Endothelial cell (in vitro differentiated cells): Measurements from ENCODE around the gene IL18R1. TPM values are rescaled to one million over a fixed set of nuclear protein-coding genes. Genes with fewer than 3 reads are reported as not detected.

Experiments used
- DNase-seq: peaks from one replicate; pipeline ENCODE4 v3.0.0; 2021; ENCODE audit warnings: low spot score
- H3K27ac Mint-ChIP-seq: one replicate; pipeline ENCODE4 v1.8.0; 2021; ENCODE audit warnings: mixed read lengths, inconsistent platforms; ENCODE audit not compliant: unreplicated experiment
- H3K27me3 Mint-ChIP-seq: one replicate; pipeline ENCODE4 v1.8.0; 2021; ENCODE audit warnings: mild to moderate bottlenecking, moderate library complexity, mixed read lengths, inconsistent platforms; ENCODE audit not compliant: unreplicated experiment
- H3K36me3 Mint-ChIP-seq: one replicate; pipeline ENCODE4 v1.8.0; 2021; ENCODE audit warnings: mild to moderate bottlenecking, low read depth, mixed read lengths, inconsistent platforms; ENCODE audit not compliant: unreplicated experiment
- H3K4me1 Mint-ChIP-seq: one replicate; pipeline ENCODE4 v1.8.0; 2021; ENCODE audit warnings: mild to moderate bottlenecking, mixed read lengths, inconsistent platforms; ENCODE audit not compliant: unreplicated experiment
- H3K4me3 Mint-ChIP-seq: one replicate; pipeline ENCODE4 v1.8.0; 2021; ENCODE audit warnings: mild to moderate bottlenecking, mixed read lengths, inconsistent platforms; ENCODE audit not compliant: unreplicated experiment
- H3K9me3 Mint-ChIP-seq: one replicate; pipeline ENCODE4 v1.8.0; 2021; ENCODE audit warnings: mixed read lengths, inconsistent platforms; ENCODE audit not compliant: unreplicated experiment
- total RNA-seq: library from RNA; stranded (reverse); fragmentation: NEBNext Ultra II Directional; extraction: Animal tissue kit (Norgen Biotek cat#: 25700); gene quantifications from one replicate; pipeline ENCODE4 v1.2.1, GENCODE V29; 2021; ENCODE audit not compliant: unreplicated experiment
- TF ChIP-seq, protein P1 (sequence below): fragments of 200-600 bp; sonication (generic); IDR thresholded peaks from one replicate; pipeline ENCODE4 v1.5.0; 2021; ENCODE audit warnings: antibody characterized with exemption; ENCODE audit not compliant: unreplicated experiment

The IL18R1 gene
- total RNA-seq, 1 donor from 2014 or later: 0.51 TPM

DNA sequence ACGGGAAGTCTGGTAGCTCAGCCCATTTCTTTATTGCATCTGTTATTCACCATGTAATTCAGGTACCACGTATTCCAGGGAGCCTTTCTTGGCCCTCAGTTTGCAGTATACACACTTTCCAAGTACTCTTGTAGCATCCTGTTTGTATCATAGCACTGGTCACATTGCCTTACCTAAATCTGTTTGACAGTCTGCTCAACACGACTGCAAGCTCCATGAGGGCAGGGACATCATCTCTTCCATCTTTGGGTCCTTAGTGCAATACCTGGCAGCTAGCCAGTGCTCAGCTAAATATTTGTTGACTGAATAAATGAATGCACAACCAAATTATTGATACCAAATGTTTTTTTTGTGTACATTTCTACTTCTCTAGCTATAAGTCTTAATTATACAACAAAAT lies 11.2 kb upstream of the IL18R1 start:
- Mint-ChIP-seq H3K9me3 (no peaks in the 10 kb centered on the region), H3K27ac (no peak overlapping the region), H3K27me3 (no peaks in the 10 kb centered on the region), H3K36me3 (no peaks in the 10 kb centered on the region), H3K4me1 (no peaks in the 10 kb centered on the region), H3K4me3 (no peak overlapping the region)
- DNase-seq: no peak
- TF ChIP-seq, protein P1, sequence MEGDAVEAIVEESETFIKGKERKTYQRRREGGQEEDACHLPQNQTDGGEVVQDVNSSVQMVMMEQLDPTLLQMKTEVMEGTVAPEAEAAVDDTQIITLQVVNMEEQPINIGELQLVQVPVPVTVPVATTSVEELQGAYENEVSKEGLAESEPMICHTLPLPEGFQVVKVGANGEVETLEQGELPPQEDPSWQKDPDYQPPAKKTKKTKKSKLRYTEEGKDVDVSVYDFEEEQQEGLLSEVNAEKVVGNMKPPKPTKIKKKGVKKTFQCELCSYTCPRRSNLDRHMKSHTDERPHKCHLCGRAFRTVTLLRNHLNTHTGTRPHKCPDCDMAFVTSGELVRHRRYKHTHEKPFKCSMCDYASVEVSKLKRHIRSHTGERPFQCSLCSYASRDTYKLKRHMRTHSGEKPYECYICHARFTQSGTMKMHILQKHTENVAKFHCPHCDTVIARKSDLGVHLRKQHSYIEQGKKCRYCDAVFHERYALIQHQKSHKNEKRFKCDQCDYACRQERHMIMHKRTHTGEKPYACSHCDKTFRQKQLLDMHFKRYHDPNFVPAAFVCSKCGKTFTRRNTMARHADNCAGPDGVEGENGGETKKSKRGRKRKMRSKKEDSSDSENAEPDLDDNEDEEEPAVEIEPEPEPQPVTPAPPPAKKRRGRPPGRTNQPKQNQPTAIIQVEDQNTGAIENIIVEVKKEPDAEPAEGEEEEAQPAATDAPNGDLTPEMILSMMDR: no peak

DNA sequence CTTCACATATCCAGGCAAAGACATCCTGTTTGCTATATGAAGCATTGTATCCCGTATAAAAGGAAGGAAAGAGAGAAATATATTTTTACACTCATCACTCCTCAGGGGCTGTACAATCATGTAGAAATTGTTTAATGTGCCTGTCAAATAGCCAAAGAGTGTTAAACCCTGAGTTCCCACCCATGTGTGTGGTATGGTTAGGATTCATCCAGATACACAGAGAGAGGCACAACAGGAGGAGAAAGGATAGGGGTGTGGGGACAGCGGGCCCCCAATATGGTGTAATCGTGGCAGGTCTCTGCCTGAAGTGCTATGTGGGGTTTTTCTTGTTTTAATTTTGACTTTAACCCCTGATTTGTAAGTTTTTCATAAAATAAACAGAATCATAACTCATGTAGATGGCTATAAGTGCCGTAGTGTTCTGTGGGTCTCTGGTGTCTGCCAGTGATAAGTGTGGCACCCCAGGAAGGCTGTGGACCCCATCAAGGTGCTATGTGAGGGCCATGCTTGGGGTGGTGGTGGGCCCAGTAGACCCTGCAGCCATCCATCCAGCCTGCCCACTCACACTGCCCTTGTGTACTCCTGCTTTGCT lies 10.2 kb upstream of the IL18R1 start:
- Mint-ChIP-seq H3K27ac (no peak overlapping the region), H3K4me3 (no peak overlapping the region), H3K27me3 (no peaks in the 10 kb centered on the region), H3K9me3 (no peaks in the 10 kb centered on the region), H3K36me3 (no peaks in the 10 kb centered on the region), H3K4me1 (no peaks in the 10 kb centered on the region)
- no peak for DNase-seq
- TF ChIP-seq, protein P1: no peak

DNA sequence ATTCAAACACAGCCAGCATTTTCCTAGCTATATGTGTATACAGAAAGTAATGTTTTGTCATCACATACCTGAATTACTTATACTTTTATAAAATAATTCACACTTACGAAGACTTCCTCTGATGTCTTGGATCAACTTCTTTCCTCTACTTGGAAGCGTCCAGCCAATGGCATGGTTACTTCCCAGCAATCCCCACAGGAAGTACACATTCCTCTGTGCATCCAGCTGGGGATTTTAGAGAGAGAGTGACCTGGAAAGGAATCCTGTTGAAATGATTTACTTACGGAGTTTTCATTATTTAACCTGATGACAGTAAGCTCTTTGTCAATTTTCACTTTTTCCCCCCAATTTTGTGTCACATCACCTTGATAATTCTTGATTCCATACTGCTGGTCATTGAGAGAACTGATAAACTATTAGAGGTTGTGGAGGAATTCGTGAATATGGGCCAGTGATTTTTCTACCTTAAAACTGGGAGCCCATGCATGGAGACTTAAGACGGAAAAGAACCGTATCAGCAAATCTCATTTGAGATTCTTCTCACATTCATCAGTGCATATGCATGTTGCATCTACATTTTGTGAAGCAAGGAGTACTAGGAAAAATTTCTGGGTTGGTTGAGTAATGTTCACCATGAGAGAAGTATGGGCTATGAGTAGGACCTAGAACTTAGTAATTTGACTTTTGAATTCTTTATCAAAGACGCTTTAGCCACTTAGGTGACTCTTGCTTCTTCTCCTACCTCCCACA lies 9.0 kb upstream of the IL18R1 start:
- Mint-ChIP-seq H3K27me3 (no peaks in the 10 kb centered on the region), H3K4me3 (no peak overlapping the region), H3K9me3 (no peaks in the 10 kb centered on the region), H3K4me1 (no peaks in the 10 kb centered on the region), H3K36me3 (no peaks in the 10 kb centered on the region), H3K27ac (no peak overlapping the region)
- no peak for DNase-seq
- TF ChIP-seq, protein P1: no peak

DNA sequence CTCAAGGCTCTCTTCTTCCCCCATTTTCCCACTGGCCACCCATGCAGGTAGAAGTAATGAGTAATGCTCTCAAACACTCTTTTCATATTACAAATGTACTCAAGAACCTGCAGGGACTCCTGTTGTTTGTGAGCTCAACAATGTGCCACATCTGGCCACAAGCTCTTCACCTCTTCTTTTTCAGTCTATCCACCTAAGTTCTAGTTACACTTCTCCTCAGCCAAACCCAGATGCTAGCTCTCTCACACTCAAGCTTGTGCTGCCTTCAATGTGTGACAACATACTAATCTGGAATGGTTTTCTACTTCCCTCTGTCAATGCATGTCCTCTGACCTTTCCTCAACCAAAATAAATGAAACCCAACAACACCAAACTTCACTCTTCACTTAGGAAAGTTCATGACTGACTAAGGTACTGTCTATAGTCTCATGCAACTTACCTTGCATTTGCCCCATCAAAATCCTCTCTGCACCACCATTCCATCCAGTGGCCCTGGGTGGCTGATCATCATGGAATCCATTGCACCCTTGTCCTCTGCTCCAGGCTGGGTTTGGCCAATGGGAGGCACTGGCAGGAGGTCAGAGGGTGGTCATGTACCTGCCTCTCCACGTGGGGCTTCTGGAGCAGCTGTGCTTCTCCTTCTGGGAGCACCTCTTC lies 5.3 kb upstream of the IL18R1 start:
- Mint-ChIP-seq H3K27ac (no peak overlapping the region), H3K4me1 (no peaks in the 10 kb centered on the region), H3K36me3 (no peaks in the 10 kb centered on the region), H3K4me3 (no peak overlapping the region), H3K9me3 (no peaks in the 10 kb centered on the region), H3K27me3 (no peaks in the 10 kb centered on the region)
- no peak for DNase-seq
- TF ChIP-seq, protein P1: no peak

DNA sequence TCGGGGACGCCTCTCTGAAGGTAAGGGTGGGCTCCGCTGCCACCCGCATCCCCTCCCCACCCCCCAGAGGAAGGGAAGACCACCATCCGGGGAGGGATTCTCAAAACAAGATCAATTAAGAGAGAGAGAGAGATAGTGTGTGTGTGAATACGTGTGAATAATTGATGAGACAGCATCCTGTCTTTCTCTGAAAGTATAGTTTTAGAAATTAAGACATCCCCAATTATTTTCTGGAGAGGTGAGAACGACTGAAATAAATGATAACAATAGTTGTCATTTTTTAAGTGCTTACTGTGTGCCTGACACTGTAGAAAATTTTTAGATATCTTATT lies 751 bp downstream of the IL18R1 start:
- Mint-ChIP-seq H3K36me3 (no peaks in the 10 kb centered on the region), H3K4me1 (no peaks in the 10 kb centered on the region), H3K9me3 (no peaks in the 10 kb centered on the region), H3K27me3 (no peaks in the 10 kb centered on the region), H3K4me3 (peak overlapping the region; percentile 83), H3K27ac (no peak overlapping the region)
- no peak for DNase-seq
- TF ChIP-seq, protein P1: no peak
